ENCODE data around the gene LENG9. TPM values are rescaled to one million over a fixed set of nuclear protein-coding genes. Genes with fewer than 3 reads are reported as not detected.

Gene LENG9
- total RNA-seq, 4 donors from 2014 or later = 3.1 to 7.9 (median 4.1) TPM

- Histone ChIP-seq H3K4me3 (no peak overlapping the region), H3K4me1 (peaks cover 37% of the 10 kb centered on the region), H3K27ac (no peak overlapping the region), H3K27me3 (no peaks in the 10 kb centered on the region), H3K36me3 (no peaks in the 10 kb centered on the region), H3K9me3 (no peaks in the 10 kb centered on the region)
- TF ChIP-seq CTCF (IDR thresholded peaks at IDR 0.05) (no peak), EP300 (IDR thresholded peaks at IDR 0.05) (no peak), POLR2A (IDR thresholded peaks at IDR 0.05) (no peak), POLR2AphosphoS5 (IDR thresholded peaks at IDR 0.05) (no peak)
- DNase-seq (ENCODE audit: low spot score in 2 of 2) = peak in 1 of 2 donors; percentile 59
- WGBS = 43% methylated on average over 6 of the region's 6 CpGs
These were observed 10.4 kb upstream of the LENG9 start for GRCh38 chr19:54473892-54474372.

GRCh38 chr19:54473071-54473891 is 9.7 kb upstream of the LENG9 start, which contains the start of gene CDC42EP5:
CDC42EP5 (minus strand) TSS chr19:54473296; CDS start chr19:54465547, 7,749 bp downstream.
- H3K27me3 ChIP-seq = no peaks in the 10 kb centered on the region
- no peaks in the 10 kb centered on the region for H3K36me3 ChIP-seq
- DNase-seq (ENCODE audit: low spot score in 2 of 2) = peak; percentile 83 to 86
- peaks cover 38% of the 10 kb centered on the region for H3K4me1 ChIP-seq
- H3K9me3 ChIP-seq = no peaks in the 10 kb centered on the region
- TF ChIP-seq CTCF (IDR thresholded peaks at IDR 0.05) (no peak), EP300 (IDR thresholded peaks at IDR 0.05) (no peak), POLR2AphosphoS5 (IDR thresholded peaks at IDR 0.05) (no peak), POLR2A (IDR thresholded peaks at IDR 0.05) (no peak)
- peak within 1 kb of the TSS; percentile 60 for H3K27ac ChIP-seq
- WGBS = 8% methylated on average over 14 of the region's 14 CpGs
- H3K4me3 ChIP-seq = peak within 1 kb of the TSS; percentile 38

GRCh38 chr19:54470991-54471782 is 7.6 kb upstream of the LENG9 start:
- peak in 1 of 2 donors; percentile 79 for DNase-seq (ENCODE audit: low spot score in 2 of 2)
- Histone ChIP-seq H3K27ac (peak overlapping the region; percentile 82), H3K36me3 (no peaks in the 10 kb centered on the region), H3K4me1 (peaks cover 38% of the 10 kb centered on the region), H3K4me3 (peak overlapping the region; percentile 59), H3K27me3 (no peaks in the 10 kb centered on the region), H3K9me3 (no peaks in the 10 kb centered on the region)
- TF ChIP-seq POLR2A (IDR thresholded peaks at IDR 0.05) = no peak
- TF ChIP-seq CTCF (IDR thresholded peaks at IDR 0.05) = no peak
- TF ChIP-seq POLR2AphosphoS5 (IDR thresholded peaks at IDR 0.05) = no peak
- TF ChIP-seq EP300 (IDR thresholded peaks at IDR 0.05) = no peak
- 3% methylated on average over 15 of the region's 60 CpGs for WGBS

- WGBS = 65% methylated on average over 10 of the region's 10 CpGs
- Histone ChIP-seq H3K4me1 (peaks cover 38% of the 10 kb centered on the region), H3K4me3 (peak overlapping the region; percentile 59)
These were observed 6.8 kb upstream of the LENG9 start for GRCh38 chr19:54470276-54470887.

More at GRCh38 chr19:54470276-54470887, 6.8 kb upstream of the LENG9 start:
- no peaks in the 10 kb centered on the region for H3K36me3 ChIP-seq
- TF ChIP-seq EP300 (IDR thresholded peaks at IDR 0.05) (no peak), CTCF (IDR thresholded peaks at IDR 0.05) (no peak), POLR2AphosphoS5 (IDR thresholded peaks at IDR 0.05) (no peak), POLR2A (IDR thresholded peaks at IDR 0.05) (no peak)
- peak overlapping the region; percentile 82 for H3K27ac ChIP-seq
- no peaks in the 10 kb centered on the region for H3K9me3 ChIP-seq
- DNase-seq (ENCODE audit: low spot score in 2 of 2) = peak in 1 of 2 donors; percentile 54
- no peaks in the 10 kb centered on the region for H3K27me3 ChIP-seq
